Pancreas (tissue), 10 donors: ENCODE measurements around the gene MEIKIN. TPM values are rescaled to one million over a fixed set of nuclear protein-coding genes. Genes with fewer than 3 reads are reported as not detected.
A peak's percentile ranks its signal among the peaks of the same experiment; 100 is the strongest.

Source experiments
- ATAC-seq, 4 donors: fragments of 200-7000 bp; cut with Tn5 transposase; one replicate each; pipeline versions ENCODE4 v1.8.0 to v1.9.1; 2020; ENCODE audit warnings: mild to moderate bottlenecking in 4 of 4, moderate library complexity in 4 of 4
- DNase-seq, 6 donors: peaks; one replicate each; pipeline ENCODE4 v3.0.0-alpha.2; 2020
- FAIRE-seq: peaks from 2 replicates; lab custom pipeline; 2012; peaks lifted over from hg19 to GRCh38; lab: Jason Lieb, UNC
- H3K27ac ChIP-seq, 4 donors: fragments of 200-600 bp; sonication (generic); 1 replicate in 3 of 4; 2 replicates in 1 of 4; pipeline versions ENCODE4 v1.5.0 to v1.8.0; 2020
- H3K27me3 ChIP-seq, 4 donors: fragments of 200-600 bp; one replicate each; pipeline ENCODE4 v1.8.0; 2021
- H3K36me3 ChIP-seq, 3 donors: fragments of 200-600 bp; sonication (generic) in 1 of 3; one replicate each; pipeline versions ENCODE4 v1.5.0 to v1.8.0; 2020 to 2021
- H3K4me1 ChIP-seq, 3 donors: fragments of 200-600 bp; one replicate each; pipeline ENCODE4 v1.8.0; 2021
- H3K4me3 ChIP-seq, 4 donors: fragments of 200-600 bp; sonication (generic) in 2 of 4; one replicate each; pipeline versions ENCODE4 v1.5.0 to v1.8.0; 2020 to 2021
- H3K9me3 ChIP-seq, 4 donors: fragments of 200-600 bp; one replicate each; pipeline ENCODE4 v1.8.0; 2021
- CTCF ChIP-seq, 4 donors: fragments of 200-600 bp; sonication (generic) in 3 of 4; IDR thresholded peaks; one replicate each; pipeline versions ENCODE4 v1.5.0 to v1.8.0; 2021; ENCODE audit warnings: antibody characterized with exemption in 4 of 4
- WGBS, 2 donors: extraction: QIAGEN DNeasy Blood & Tissue Kit; methylation state at CpG; one replicate each; pipeline ENCODE4 v1.1.7; 2013; 5-methylcytosine and 5-hydroxymethylcytosine counted together
- intact Hi-C, 3 donors: fragments of 100-400 bp; cut with DNase I; formaldehyde crosslinking; loops; one replicate each; pipeline versions ENCODE4 v1.11.1 to v1.14.2; 2022
- polyA plus RNA-seq, 2 donors: library from polyadenylated mRNA; stranded (reverse); fragments of 200-250 nt; gene quantifications; one replicate each; pipeline ENCODE4 v1.2.3, GENCODE V29; 2013
- total RNA-seq, 6 donors: library from RNA; stranded (reverse); fragmentation: NEBNext Ultra II Directional in 4 of 6; extraction: Animal tissue kit (Norgen Biotek cat#: 25700) in 4 of 6; gene quantifications; one replicate each; pipeline versions ENCODE4 v1.2.1 to v1.2.4, GENCODE V29; 2021 to 2023
- donor health status: healthy with polysubstance abuse.
- donor health status: DM: no; HTN: no; CAD: no; lungs with moderate emphysema.
- donor health status: DM: no; HTN: no; CAD: no.
- donor health status: control.
- donor health status: control.
- donor health status: Bipolar disorder and iron deficiency.
- donor health status: DM: yes; HTN: yes; CAD: no.
- donor health status: DM: no; HTN: no; CAD: no.
- donor health status: DM: no; HTN: no; CAD: no.
- donor health status: DM: yes; HTN: yes; CAD: no.

Gene MEIKIN
- total and polyA plus RNA-seq, 8 donors: 1.2 TPM; not detected in 7

GRCh38 chr5:131821221-131821620 lies 124.2 kb downstream of the MEIKIN start:
- no peak for FAIRE-seq

GRCh38 chr5:131818001-131818724 lies 127.3 kb downstream of the MEIKIN start:
- no peak overlapping the region for H3K27ac ChIP-seq
- H3K27me3 ChIP-seq: no peaks in the 10 kb centered on the region
- intact Hi-C loops: no loop called here
- FAIRE-seq (no peak), ATAC-seq (no peak), DNase-seq (no peak)
- no peaks in the 10 kb centered on the region for H3K9me3 ChIP-seq
- TF ChIP-seq CTCF (IDR thresholded peaks at IDR 0.05): no peak
- H3K4me3 ChIP-seq: no peak overlapping the region
- no peaks in the 10 kb centered on the region for H3K36me3 ChIP-seq
- no peaks in the 10 kb centered on the region for H3K4me1 ChIP-seq
- 82 to 87% methylated on average over 2 of the region's 2 CpGs for WGBS, 2 donors

More at GRCh38 chr5:131821221-131821620, 124.2 kb downstream of the MEIKIN start:
- ATAC-seq: no peak
- no peak for TF ChIP-seq CTCF (IDR thresholded peaks at IDR 0.05)
- DNase-seq: no peak
- H3K36me3 ChIP-seq: no peaks in the 10 kb centered on the region
- intact Hi-C loops: no loop called here
- H3K4me1 ChIP-seq: no peaks in the 10 kb centered on the region
- H3K27me3 ChIP-seq: no peaks in the 10 kb centered on the region
- no peak overlapping the region for H3K27ac ChIP-seq
- 85 to 89% methylated on average over 1 of the region's 1 CpG for WGBS, 2 donors
- H3K9me3 ChIP-seq: no peaks in the 10 kb centered on the region
- no peak overlapping the region for H3K4me3 ChIP-seq

DNA sequence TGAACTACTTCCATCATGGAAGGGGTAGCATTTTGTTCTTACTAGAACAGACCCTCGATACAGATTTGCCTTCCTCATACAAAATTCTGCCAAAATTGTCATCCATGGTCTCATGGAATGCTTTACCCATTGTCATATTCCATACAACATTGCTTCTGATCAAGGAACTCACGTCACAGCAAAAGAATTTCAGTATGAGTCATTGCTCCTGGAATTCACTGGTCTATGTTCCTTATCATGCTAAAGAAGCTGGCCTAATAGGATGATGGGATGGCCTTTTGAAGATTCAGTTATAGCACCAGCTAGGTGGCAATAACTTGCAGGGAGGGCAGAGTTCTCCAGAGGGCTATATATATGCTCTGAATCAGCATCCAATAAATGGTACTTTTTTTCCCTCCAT lies 130.5 kb downstream of the MEIKIN start:
- DNase-seq (no peak), ATAC-seq (peak in 1 of 4 donors; percentile 41), FAIRE-seq (no peak)
- no peak overlapping the region for H3K27ac ChIP-seq
- no peaks in the 10 kb centered on the region for H3K36me3 ChIP-seq
- no peak for TF ChIP-seq CTCF (IDR thresholded peaks at IDR 0.05)
- 53 to 59% methylated on average over 2 of the region's 2 CpGs for WGBS, 2 donors
- H3K27me3 ChIP-seq: no peaks in the 10 kb centered on the region
- intact Hi-C loops: no loop called here
- H3K4me3 ChIP-seq: no peak overlapping the region
- H3K4me1 ChIP-seq: no peaks in the 10 kb centered on the region
- H3K9me3 ChIP-seq: no peaks in the 10 kb centered on the region

DNA sequence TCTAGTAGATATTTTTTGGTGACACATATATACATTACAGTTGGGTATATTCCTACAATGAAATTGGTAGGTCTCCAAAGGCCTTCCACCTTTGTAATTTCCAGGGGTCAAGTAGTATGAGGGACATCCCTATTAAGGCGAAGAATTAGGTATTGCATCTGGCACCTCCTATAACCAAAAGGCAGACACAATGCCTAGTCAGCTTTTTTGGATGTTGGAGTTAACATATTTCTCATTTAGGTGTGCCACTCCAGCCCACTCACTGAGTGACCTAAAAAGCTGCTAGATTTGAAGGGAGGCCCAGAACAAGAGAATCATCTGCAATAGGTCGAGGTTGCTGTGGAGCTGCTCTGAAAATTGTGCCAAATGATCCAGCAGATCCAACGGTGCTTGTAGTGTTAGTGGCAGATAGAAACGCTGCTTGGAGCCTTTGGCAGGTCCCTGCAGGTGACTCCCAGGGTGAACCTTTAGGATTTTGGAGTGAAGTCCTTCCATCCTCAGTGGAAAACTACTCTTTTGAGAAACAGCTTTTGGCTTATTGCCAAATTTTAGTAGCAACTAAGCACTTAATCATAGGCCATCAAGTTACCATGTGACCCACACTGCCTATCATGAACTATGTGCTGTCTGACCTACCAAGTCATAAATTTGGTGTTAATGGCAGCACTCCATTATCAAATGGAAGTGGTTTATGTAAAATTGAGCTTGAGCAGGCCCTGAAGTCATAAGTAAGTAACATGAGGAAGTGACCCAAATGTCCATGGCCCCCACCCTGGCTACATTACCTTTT lies 132.9 kb downstream of the MEIKIN start:
- ATAC-seq (no peak), FAIRE-seq (no peak), DNase-seq (no peak)
- H3K4me3 ChIP-seq: no peak overlapping the region
- intact Hi-C loops: no loop called here
- no peak for TF ChIP-seq CTCF (IDR thresholded peaks at IDR 0.05)
- no peaks in the 10 kb centered on the region for H3K4me1 ChIP-seq
- H3K36me3 ChIP-seq: no peaks in the 10 kb centered on the region
- no peaks in the 10 kb centered on the region for H3K27me3 ChIP-seq
- 73 to 76% methylated on average over 4 of the region's 4 CpGs for WGBS, 2 donors
- no peak overlapping the region for H3K27ac ChIP-seq
- no peaks in the 10 kb centered on the region for H3K9me3 ChIP-seq
